A549 (cell line): Measurements from ENCODE around the gene SLC36A4.

Experiments
- ESRRA ChIP-seq: fragments of 150-350 bp; IDR thresholded peaks from 2 replicates; pipeline ENCODE4 v1.6.1; 2014; ENCODE audit warnings: mild to moderate bottlenecking, low read length, borderline replicate concordance
- POLR2A ChIP-seq: IDR thresholded peaks from 2 replicates; pipeline ENCODE4 v1.6.1; 2012; ENCODE audit warnings: mild to moderate bottlenecking, low read length
- TF ChIP-seq, protein P1 (sequence below): IDR thresholded peaks from 2 replicates; pipeline ENCODE4 v1.6.1; 2012
- TF ChIP-seq, protein P2 (sequence below): fragments of >200 bp; sonication (Bioruptor Twin); formaldehyde crosslinking; IDR thresholded peaks from 3 replicates; pipeline ENCODE4 v1.5.1; 2016

DNA sequence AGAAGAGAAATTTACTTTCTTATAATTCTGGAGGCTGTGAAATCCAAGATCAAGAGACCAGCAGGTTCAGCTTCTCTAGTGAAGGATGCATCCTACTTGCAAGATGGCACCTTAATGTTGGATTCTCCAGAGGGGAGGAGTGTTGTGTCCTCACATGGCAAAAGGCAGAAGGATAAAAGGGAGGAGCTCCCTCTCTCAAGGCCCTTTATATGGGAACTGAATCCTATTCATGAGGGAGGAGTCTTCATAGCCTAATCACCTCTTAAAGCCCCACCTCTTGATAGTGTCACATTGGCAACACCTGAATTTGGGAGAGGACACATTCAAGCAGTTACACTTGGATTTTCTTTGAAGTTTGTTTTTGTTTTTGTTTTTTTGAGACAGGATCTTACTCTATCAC is 79.5 kb downstream of the SLC36A4 start:
- TF ChIP-seq POLR2A (no peak), ESRRA (no peak)
- TF ChIP-seq, protein P1, sequence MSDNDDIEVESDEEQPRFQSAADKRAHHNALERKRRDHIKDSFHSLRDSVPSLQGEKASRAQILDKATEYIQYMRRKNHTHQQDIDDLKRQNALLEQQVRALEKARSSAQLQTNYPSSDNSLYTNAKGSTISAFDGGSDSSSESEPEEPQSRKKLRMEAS = no peak
- TF ChIP-seq, protein P2, sequence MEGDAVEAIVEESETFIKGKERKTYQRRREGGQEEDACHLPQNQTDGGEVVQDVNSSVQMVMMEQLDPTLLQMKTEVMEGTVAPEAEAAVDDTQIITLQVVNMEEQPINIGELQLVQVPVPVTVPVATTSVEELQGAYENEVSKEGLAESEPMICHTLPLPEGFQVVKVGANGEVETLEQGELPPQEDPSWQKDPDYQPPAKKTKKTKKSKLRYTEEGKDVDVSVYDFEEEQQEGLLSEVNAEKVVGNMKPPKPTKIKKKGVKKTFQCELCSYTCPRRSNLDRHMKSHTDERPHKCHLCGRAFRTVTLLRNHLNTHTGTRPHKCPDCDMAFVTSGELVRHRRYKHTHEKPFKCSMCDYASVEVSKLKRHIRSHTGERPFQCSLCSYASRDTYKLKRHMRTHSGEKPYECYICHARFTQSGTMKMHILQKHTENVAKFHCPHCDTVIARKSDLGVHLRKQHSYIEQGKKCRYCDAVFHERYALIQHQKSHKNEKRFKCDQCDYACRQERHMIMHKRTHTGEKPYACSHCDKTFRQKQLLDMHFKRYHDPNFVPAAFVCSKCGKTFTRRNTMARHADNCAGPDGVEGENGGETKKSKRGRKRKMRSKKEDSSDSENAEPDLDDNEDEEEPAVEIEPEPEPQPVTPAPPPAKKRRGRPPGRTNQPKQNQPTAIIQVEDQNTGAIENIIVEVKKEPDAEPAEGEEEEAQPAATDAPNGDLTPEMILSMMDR = no peak
